Naive thymus-derived CD8-positive, alpha-beta T cell (primary cell): ENCODE results near the gene C5orf34. TPM values are rescaled to one million over a fixed set of nuclear protein-coding genes. Genes with fewer than 3 reads are reported as not detected.
"Not testable (repeated sequence)": the region's sequence is repeated elsewhere in the genome, so short reads cannot be mapped to it uniquely, and the experiment has no call there.

Source experiments
- ATAC-seq, 2 donors: fragments of 150-1000 bp; cut with Tn5 transposase in 1 of 2; sonication (Bioruptor Pico), chemical (Tn5 transposase) in 1 of 2; 1 replicate in 1 of 2; 2 replicates in 1 of 2; pipeline ENCODE4 v1.10.0; 2021; ENCODE audit warnings: mild to moderate bottlenecking in 2 of 2, moderate library complexity in 2 of 2
- POLR2A ChIA-PET: fragments of 350-600 bp; sonication (Branson Sonifier 250); formaldehyde crosslinking; loops from one replicate; lab custom pipeline; 2021; ENCODE audit warnings: antibody characterized with exemption; lab: Charles Lee
- DNase-seq, 10 donors: peaks; one replicate each; pipeline versions ENCODE4 v3.0.0 to v3.0.0-alpha.2; 2020 to 2022
- H3K27ac Mint-ChIP-seq, 10 donors: one replicate each; pipeline ENCODE4 v1.8.0; 2020 to 2022; ENCODE audit warnings: mild to moderate bottlenecking in 10 of 10, mixed read lengths in 10 of 10, moderate library complexity in 4 of 10, inconsistent platforms in 1 of 10
- H3K27me3 Mint-ChIP-seq, 5 donors: one replicate each; pipeline ENCODE4 v1.8.0; 2021 to 2022; ENCODE audit warnings: mixed read lengths in 5 of 5
- H3K36me3 Mint-ChIP-seq, 3 donors: one replicate each; pipeline ENCODE4 v1.8.0; 2020 to 2022; ENCODE audit warnings: mixed read lengths in 3 of 3, mild to moderate bottlenecking in 2 of 3, inconsistent platforms in 1 of 3
- H3K4me1 Mint-ChIP-seq, 4 donors: one replicate each; pipeline ENCODE4 v1.8.0; 2021 to 2022; ENCODE audit warnings: mixed read lengths in 4 of 4
- H3K4me3 Mint-ChIP-seq, 10 donors: one replicate each; pipeline ENCODE4 v1.8.0; 2020 to 2022; ENCODE audit warnings: mild to moderate bottlenecking in 10 of 10, mixed read lengths in 10 of 10, moderate library complexity in 6 of 10, inconsistent platforms in 1 of 10
- H3K9me3 Mint-ChIP-seq, 9 donors: one replicate each; pipeline ENCODE4 v1.8.0; 2020 to 2022; ENCODE audit warnings: mixed read lengths in 9 of 9, mild to moderate bottlenecking in 3 of 9, inconsistent platforms in 1 of 9, moderate library complexity in 1 of 9
- polyA plus RNA-seq, 3 donors: library from polyadenylated mRNA; unstranded; fragments of 300-500 nt; fragmentation: Illumina TruSeq; gene quantifications; one replicate each; pipeline ENCODE4 v1.2.3, GENCODE V29; 2021
- total RNA-seq, 8 experiments: library from RNA in 2 of 8; stranded (reverse) in 2 of 8; gene quantifications; one replicate each; pipeline ENCODE4 v1.2.3 and lab custom pipeline; 2021 to 2026

The C5orf34 gene
- total and polyA plus RNA-seq, 5 experiments from 2014 or later = 0.77 to 7.4 (median 2.0) TPM

DNA sequence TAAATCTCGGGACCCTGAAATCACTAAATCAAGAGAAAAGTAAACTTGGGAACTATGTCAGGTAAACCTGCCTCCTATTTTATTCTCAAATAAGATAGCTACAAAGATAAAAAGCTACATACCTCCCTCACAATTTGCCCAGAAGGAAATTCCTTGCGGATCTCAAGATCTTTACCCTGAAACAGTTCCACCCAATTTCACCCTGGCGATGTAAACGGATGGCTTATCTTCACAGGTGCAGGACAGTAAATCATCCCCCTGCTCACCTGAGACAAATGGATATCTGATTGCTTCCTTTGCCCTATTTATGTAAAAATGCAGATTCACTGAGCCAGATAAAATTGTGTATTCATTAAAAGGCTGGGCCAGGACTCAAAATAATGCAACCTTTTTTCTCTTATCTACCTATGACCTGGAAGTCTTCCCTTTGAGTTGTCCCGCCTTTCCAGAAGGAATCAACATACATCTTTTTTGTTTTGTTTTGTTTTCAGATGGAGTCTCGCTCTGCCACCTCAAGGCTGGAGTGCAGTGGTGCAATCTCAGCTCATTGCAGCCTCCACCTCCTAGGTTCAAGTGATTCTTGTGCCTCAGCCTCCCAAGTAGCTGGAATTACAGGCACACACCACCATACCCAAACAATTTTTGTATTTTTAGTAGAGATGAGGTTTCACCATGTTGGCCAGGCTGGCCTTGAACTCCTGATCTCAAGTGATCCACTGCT is 45.1 kb downstream of the C5orf34 start:
- POLR2A ChIA-PET = no interaction called here
- ATAC-seq = no peak
- peaks cover 18 to 35% (median 20%) of the 10 kb centered on the region in 4 donors for H3K4me1 Mint-ChIP-seq
- H3K27ac Mint-ChIP-seq = peak overlapping the region in 2 of 10 donors; percentile 34
- DNase-seq = no peak
- no peaks in the 10 kb centered on the region for H3K27me3 Mint-ChIP-seq
- H3K36me3 Mint-ChIP-seq = peaks cover 33 to 64% (median 63%) of the 10 kb centered on the region in 3 donors
- peaks cover 13 to 37% (median 24%) of the 10 kb centered on the region in 9 donors for H3K9me3 Mint-ChIP-seq
- no peak overlapping the region for H3K4me3 Mint-ChIP-seq

DNA sequence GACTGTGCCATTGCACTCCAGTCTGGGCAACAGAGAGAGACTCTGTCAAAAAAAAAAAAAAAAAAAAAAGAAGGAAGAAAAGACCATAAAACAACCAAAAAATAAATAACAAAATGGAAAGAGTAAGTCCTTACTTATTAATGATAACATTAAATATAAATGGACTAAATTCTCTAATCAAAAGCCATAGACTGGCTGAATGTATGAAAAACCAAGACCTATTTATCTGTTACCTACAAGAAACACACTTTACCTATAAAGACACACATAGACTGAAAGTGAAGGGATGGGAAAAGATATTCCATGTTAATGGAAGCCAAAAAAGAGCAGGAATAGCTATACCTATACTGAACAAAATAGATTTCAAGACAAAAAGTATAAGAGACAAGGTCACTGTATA is 47.8 kb downstream of the C5orf34 start:
- peaks cover 13 to 44% (median 20%) of the 10 kb centered on the region in 9 donors for H3K9me3 Mint-ChIP-seq
- POLR2A ChIA-PET = interaction anchor here (1.4 kb wide), 1 partner anchor 14 kb away, joined by 4 read pairs; no protein-coding TSS in a partner anchor
- H3K4me1 Mint-ChIP-seq = peaks cover 9 to 20% (median 13%) of the 10 kb centered on the region in 4 donors
- H3K36me3 Mint-ChIP-seq = peaks cover 30 to 62% (median 52%) of the 10 kb centered on the region in 3 donors
- H3K4me3 Mint-ChIP-seq = no peak overlapping the region
- H3K27me3 Mint-ChIP-seq = no peaks in the 10 kb centered on the region
- DNase-seq (no peak), ATAC-seq (no peak)
- peak overlapping the region in 1 of 10 donors; percentile 63 for H3K27ac Mint-ChIP-seq

- H3K27me3 Mint-ChIP-seq, ATAC-seq, H3K27ac Mint-ChIP-seq, H3K4me3 Mint-ChIP-seq, DNase-seq: not testable (repeated sequence)
- Mint-ChIP-seq H3K36me3 (peaks cover 30 to 59% (median 47%) of the 10 kb centered on the region in 3 donors), H3K9me3 (peaks cover 7 to 39% (median 17%) of the 10 kb centered on the region in 9 donors), H3K4me1 (peaks cover 7 to 24% (median 12%) of the 10 kb centered on the region in 4 donors)
- POLR2A ChIA-PET = interaction anchor here (1.4 kb wide), 1 partner anchor 16 kb away, joined by 4 read pairs; no protein-coding TSS in a partner anchor
Observed at GRCh38 chr5:43465455-43465854, 49.5 kb downstream of the C5orf34 start.

GRCh38 chr5:43461066-43461465 is 53.9 kb downstream of the C5orf34 start:
- Mint-ChIP-seq H3K4me3 (no peak overlapping the region), H3K27ac (peak overlapping the region in 2 of 10 donors; percentile 29 to 59), H3K9me3 (peaks cover 2 to 25% (median 10%) of the 10 kb centered on the region in 9 donors), H3K4me1 (peaks cover 4 to 23% (median 7%) of the 10 kb centered on the region in 4 donors), H3K36me3 (peaks cover 35 to 54% (median 44%) of the 10 kb centered on the region in 3 donors), H3K27me3 (no peaks in the 10 kb centered on the region)
- DNase-seq = no peak
- no peak for ATAC-seq
- POLR2A ChIA-PET = no interaction called here

DNA sequence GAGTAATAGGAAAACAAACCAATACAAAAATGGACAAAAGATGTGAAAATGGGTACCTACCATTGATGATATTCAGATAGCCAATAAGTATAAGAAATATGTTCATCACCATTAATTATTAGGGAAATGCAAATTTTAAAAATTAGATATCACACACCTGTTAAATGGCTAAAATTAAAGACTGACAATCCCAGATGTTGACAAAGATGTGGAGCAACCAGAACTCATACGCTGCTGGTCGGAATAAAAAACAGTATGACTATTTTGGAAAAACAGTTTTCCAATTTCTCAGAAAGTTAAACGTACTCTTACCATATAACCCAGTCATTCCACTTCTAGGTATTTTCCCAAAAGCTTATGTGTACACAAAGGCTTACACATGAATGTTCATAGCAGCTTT is 58.4 kb downstream of the C5orf34 start:
- peaks cover 0 to 17% (median 9%) of the 10 kb centered on the region in 9 donors for H3K9me3 Mint-ChIP-seq
- no peak overlapping the region for H3K4me3 Mint-ChIP-seq
- no peaks in the 10 kb centered on the region for H3K27me3 Mint-ChIP-seq
- H3K4me1 Mint-ChIP-seq = peaks cover 0 to 12% (median 2%) of the 10 kb centered on the region in 4 donors
- POLR2A ChIA-PET = no interaction called here
- peaks cover 29 to 62% (median 57%) of the 10 kb centered on the region in 3 donors for H3K36me3 Mint-ChIP-seq
- DNase-seq (no peak), ATAC-seq (no peak)
- H3K27ac Mint-ChIP-seq = no peak overlapping the region

DNA sequence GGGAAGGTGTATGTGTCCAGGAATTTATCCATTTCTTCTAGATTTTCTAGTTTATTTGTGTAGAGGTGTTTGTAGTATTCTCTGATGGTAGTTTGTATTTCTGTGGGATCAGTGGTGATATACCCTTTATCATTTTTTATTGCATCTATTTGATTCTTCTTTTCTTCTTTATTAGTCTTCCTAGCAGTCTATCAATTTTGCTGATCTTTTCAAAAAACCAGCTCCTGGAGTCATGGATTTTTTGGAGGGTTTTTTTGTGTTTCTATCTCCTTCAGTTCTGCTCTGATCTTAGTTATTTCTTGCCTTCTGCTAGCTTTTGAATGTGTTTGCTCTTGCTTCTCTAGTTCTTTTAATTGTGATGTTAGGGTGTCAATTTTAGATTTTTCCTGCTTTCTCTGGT is 73.4 kb downstream of the C5orf34 start:
- H3K36me3 Mint-ChIP-seq = peaks cover 27 to 46% (median 31%) of the 10 kb centered on the region in 3 donors
- ATAC-seq, H3K27me3 Mint-ChIP-seq, H3K27ac Mint-ChIP-seq, H3K4me1 Mint-ChIP-seq, H3K4me3 Mint-ChIP-seq, DNase-seq, POLR2A ChIA-PET: not testable (repeated sequence)
- peaks cover 12 to 76% (median 54%) of the 10 kb centered on the region in 9 donors for H3K9me3 Mint-ChIP-seq

DNA sequence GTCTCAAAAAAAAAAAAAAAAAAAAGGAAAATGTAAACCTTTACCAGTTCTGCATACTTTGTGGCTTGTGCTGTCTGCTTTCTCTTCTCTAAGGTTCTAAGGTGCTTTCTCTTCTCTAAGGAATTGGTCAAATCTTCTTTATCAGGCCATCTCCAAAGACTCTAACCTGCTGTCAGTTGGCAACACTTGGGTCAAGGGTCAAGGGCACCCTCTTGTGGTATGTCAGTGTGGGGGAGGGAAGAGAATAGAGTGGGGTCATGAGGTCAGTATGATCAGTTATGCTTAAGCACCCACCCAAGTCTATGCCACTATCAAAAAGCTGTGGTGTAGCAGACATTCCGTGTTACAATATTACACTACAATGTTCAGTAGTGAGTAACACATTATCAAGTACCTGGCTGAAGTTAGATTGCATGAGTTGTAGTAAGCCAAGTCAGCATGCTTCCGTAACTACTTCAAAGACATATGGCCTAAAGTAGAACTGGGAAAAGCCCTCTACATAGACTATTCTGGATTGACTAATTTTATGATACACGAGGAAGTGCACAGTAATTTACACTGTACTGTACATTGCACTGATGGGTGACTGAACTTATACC is 77.8 kb downstream of the C5orf34 start:
- no peaks in the 10 kb centered on the region for H3K27me3 Mint-ChIP-seq
- POLR2A ChIA-PET = no interaction called here
- no peak overlapping the region for H3K4me3 Mint-ChIP-seq
- peaks cover 0 to 3% (median 0%) of the 10 kb centered on the region in 4 donors for H3K4me1 Mint-ChIP-seq
- H3K27ac Mint-ChIP-seq = peak overlapping the region in 1 of 10 donors; percentile 33
- DNase-seq (no peak), ATAC-seq (no peak)
- H3K36me3 Mint-ChIP-seq = peaks cover 0 to 14% (median 13%) of the 10 kb centered on the region in 3 donors
- peaks cover 10 to 48% (median 33%) of the 10 kb centered on the region in 9 donors for H3K9me3 Mint-ChIP-seq

Other genes with a start within 250 kb of the C5orf34 start
- 10 to 100 TPM; 32.5 to 36.5 TPM for gene HMGCS1, start 201.7 kb downstream of the C5orf34 start, total RNA-seq
- 10 to 100 TPM in 1 of 3 donors, 1 to 10 TPM in 2; 4.0 to 11.6 (median 4.2) TPM for gene HMGCS1, start 201.7 kb downstream of the C5orf34 start, polyA plus RNA-seq
- gene CCL28, start 102.8 kb downstream of the C5orf34 start, total RNA-seq = 10 to 100 TPM; 24.8 to 25.7 TPM
- gene CCL28, start 102.8 kb downstream of the C5orf34 start, polyA plus RNA-seq = 10 to 100 TPM; 10.5 to 15.6 (median 11.4) TPM
- 10 to 100 TPM; 19.7 to 20.6 TPM for gene TMEM267, start 31.3 kb downstream of the C5orf34 start, total RNA-seq
- 10 to 100 TPM; 19.1 to 36.7 (median 22.9) TPM for gene TMEM267, start 31.3 kb downstream of the C5orf34 start, polyA plus RNA-seq
- 10 to 100 TPM; 36.2 to 37.7 TPM for gene PAIP1, start 41.9 kb upstream of the C5orf34 start, total RNA-seq
- 10 to 100 TPM; 31.3 to 45.7 (median 32.5) TPM for gene PAIP1, start 41.9 kb upstream of the C5orf34 start, polyA plus RNA-seq
- gene NNT, start 88.0 kb upstream of the C5orf34 start, total RNA-seq = 10 to 100 TPM; 63.4 to 63.6 TPM
- gene NNT, start 88.0 kb upstream of the C5orf34 start, polyA plus RNA-seq = 10 to 100 TPM; 38.8 to 52.7 (median 49.5) TPM